CD4-positive, alpha-beta T cell (primary cell): ENCODE measurements around the gene LIPI. TPM values are rescaled to one million over a fixed set of nuclear protein-coding genes. Genes with fewer than 3 reads are reported as not detected.

ENCODE experiments used
- ATAC-seq: fragments of 200-7000 bp; cut with Tn5 transposase; one replicate; pipeline ENCODE4 v1.10.0; 2022; ENCODE audit warnings: mild to moderate bottlenecking; ENCODE audit not compliant: poor library complexity
- CTCF ChIA-PET: fragments of 350-600 bp; sonication (Branson Sonifier 250); formaldehyde crosslinking; loops from one replicate; lab custom pipeline; 2021; ENCODE audit warnings: antibody characterized with exemption, inconsistent platforms; lab: Charles Lee
- POLR2A ChIA-PET: fragments of 350-600 bp; sonication (Branson Sonifier 250); formaldehyde crosslinking; loops from one replicate; lab custom pipeline; 2021; ENCODE audit warnings: antibody characterized with exemption, inconsistent platforms; lab: Charles Lee
- DNase-seq, 14 experiments: peaks; one replicate each; pipeline ENCODE4 v3.0.0-alpha.2; 2013 to 2020; ENCODE audit warnings: mixed read lengths in 2 of 14
- H3K27ac ChIP-seq, 2 donors: one replicate each; pipeline versions ENCODE4 v1.5.1 to v1.7.0; 2013; ENCODE audit warnings: low read length in 2 of 2, low read depth in 1 of 2, mild to moderate bottlenecking in 1 of 2
- H3K27me3 ChIP-seq, 2 experiments: 1 replicate in 1 of 2; 2 replicates in 1 of 2; pipeline versions ENCODE4 v1.6.1 to v1.7.0; 2013; ENCODE audit warnings: low read length in 2 of 2, control low read depth in 1 of 2, mild to moderate bottlenecking in 1 of 2, moderate library complexity in 1 of 2; ENCODE audit not compliant: insufficient read depth in 2 of 2, control insufficient read depth in 1 of 2
- H3K36me3 ChIP-seq: one replicate; pipeline ENCODE4 v1.6.1; 2013; ENCODE audit warnings: low read length, control low read depth; ENCODE audit not compliant: insufficient read depth
- H3K4me1 ChIP-seq: one replicate; pipeline ENCODE4 v1.6.1; 2013; ENCODE audit warnings: low read length, control low read depth; ENCODE audit not compliant: insufficient read depth
- H3K4me3 ChIP-seq: one replicate; pipeline ENCODE4 v1.5.1; 2013; ENCODE audit warnings: mild to moderate bottlenecking, low read length, moderate library complexity
- H3K9me3 ChIP-seq, 2 experiments: 1 replicate in 1 of 2; 2 replicates in 1 of 2; pipeline versions ENCODE4 v1.6.1 to v1.7.0; 2013; ENCODE audit warnings: low read length in 2 of 2, mild to moderate bottlenecking in 2 of 2, control low read depth in 1 of 2, moderate library complexity in 1 of 2; ENCODE audit not compliant: control insufficient read depth in 1 of 2, insufficient read depth in 1 of 2
- H3K27ac Mint-ChIP-seq: one replicate; pipeline ENCODE4 v1.8.0; 2020; ENCODE audit warnings: mixed read lengths
- H3K27me3 Mint-ChIP-seq: one replicate; pipeline ENCODE4 v1.8.0; 2021; ENCODE audit warnings: mixed read lengths
- H3K36me3 Mint-ChIP-seq: one replicate; pipeline ENCODE4 v1.8.0; 2021; ENCODE audit warnings: low read depth, mixed read lengths
- H3K4me1 Mint-ChIP-seq: one replicate; pipeline ENCODE4 v1.8.0; 2021; ENCODE audit warnings: low read depth, mixed read lengths
- H3K4me3 Mint-ChIP-seq: one replicate; pipeline ENCODE4 v1.8.0; 2020; ENCODE audit warnings: mild to moderate bottlenecking, mixed read lengths
- H3K9me3 Mint-ChIP-seq: one replicate; pipeline ENCODE4 v1.8.0; 2020; ENCODE audit warnings: mixed read lengths
- CTCF ChIP-seq: fragments of 200-600 bp; IDR thresholded peaks from one replicate; pipeline ENCODE4 v1.8.0; 2022; ENCODE audit warnings: antibody characterized with exemption, mild to moderate bottlenecking
- intact Hi-C, 2 experiments: fragments of 100-400 bp; cut with DNase I in 1 of 2; cut with micrococcal nuclease in 1 of 2; formaldehyde crosslinking; loops; one replicate each; pipeline versions ENCODE4 v1.15.1 to v1.9.0; 2023 to 2025; cut with DNase I, micrococcal nuclease
- total RNA-seq, 174 experiments: library from RNA in 2 of 174; stranded (reverse) in 2 of 174; gene quantifications; one replicate each; pipeline ENCODE4 v1.2.3 and lab custom pipeline; 2021 to 2026

The LIPI gene
- total RNA-seq, 2 experiments from 2014 or later, result not detected

GRCh38 chr21:14243874-14244273, 33.1 kb upstream of the LIPI start:
- CTCF ChIA-PET, result interaction anchor here (1.2 kb wide), 1 partner anchor 10 kb away, joined by 3 read pairs; no protein-coding TSS in a partner anchor
- H3K27ac Mint-ChIP-seq, result no peak overlapping the region

GRCh38 chr21:14243461-14243860, 32.7 kb upstream of the LIPI start:
- Histone ChIP-seq H3K36me3 (no peaks in the 10 kb centered on the region), H3K4me3 (no peak overlapping the region), H3K27ac (no peak overlapping the region), H3K27me3 (no peaks in the 10 kb centered on the region), H3K4me1 (no peaks in the 10 kb centered on the region), H3K9me3 (no peaks in the 10 kb centered on the region)
- H3K4me3 Mint-ChIP-seq, result no peak overlapping the region
- POLR2A ChIA-PET, result no interaction called here
- CTCF ChIA-PET, result interaction anchor here (1.2 kb wide), 1 partner anchor 10 kb away, joined by 3 read pairs; no protein-coding TSS in a partner anchor
- H3K27me3 Mint-ChIP-seq, result peaks cover 15% of the 10 kb centered on the region
- no peak overlapping the region for H3K27ac Mint-ChIP-seq
- DNase-seq, result no peak
- no peak for TF ChIP-seq CTCF
- H3K9me3 Mint-ChIP-seq, result no peaks in the 10 kb centered on the region
- intact Hi-C loops, result no loop called here
- peaks cover 20% of the 10 kb centered on the region for H3K4me1 Mint-ChIP-seq
- no peaks in the 10 kb centered on the region for H3K36me3 Mint-ChIP-seq
- ATAC-seq, result no peak

More at GRCh38 chr21:14243874-14244273, 33.1 kb upstream of the LIPI start:
- Mint-ChIP-seq H3K4me3 (no peak overlapping the region), H3K9me3 (no peaks in the 10 kb centered on the region), H3K36me3 (no peaks in the 10 kb centered on the region), H3K4me1 (peaks cover 20% of the 10 kb centered on the region), H3K27me3 (peaks cover 15% of the 10 kb centered on the region)
- intact Hi-C loops, result no loop called here
- no peak for TF ChIP-seq CTCF
- Histone ChIP-seq H3K4me3 (no peak overlapping the region), H3K9me3 (no peaks in the 10 kb centered on the region), H3K4me1 (no peaks in the 10 kb centered on the region), H3K27me3 (no peaks in the 10 kb centered on the region), H3K36me3 (no peaks in the 10 kb centered on the region), H3K27ac (no peak overlapping the region)
- no peak for DNase-seq
- no peak for ATAC-seq
- POLR2A ChIA-PET, result no interaction called here

GRCh38 chr21:14241297-14241696, 30.5 kb upstream of the LIPI start:
- H3K36me3 ChIP-seq, result no peaks in the 10 kb centered on the region
- peak overlapping the region in 1 of 2 donors; percentile 8 for H3K27ac ChIP-seq
- ATAC-seq (peak; percentile 85), DNase-seq (peak in 3 of 14 experiments; percentile 26 to 53 (median 37))
- intact Hi-C loops, result no loop called here
- TF ChIP-seq CTCF, result no peak
- no peaks in the 10 kb centered on the region for H3K9me3 ChIP-seq
- Mint-ChIP-seq H3K27me3 (no peaks in the 10 kb centered on the region), H3K36me3 (no peaks in the 10 kb centered on the region), H3K27ac (peak overlapping the region; percentile 58), H3K4me3 (peak overlapping the region; percentile 2), H3K9me3 (no peaks in the 10 kb centered on the region), H3K4me1 (peaks cover 20% of the 10 kb centered on the region)
- H3K4me3 ChIP-seq, result no peak overlapping the region
- ChIA-PET CTCF (interaction anchor here (0.7 to 0.9 kb wide), 2 partner anchors 18 to 27 kb away, joined by 3 read pairs; no protein-coding TSS in a partner anchor), POLR2A (interaction anchor here (1.4 kb wide), 1 partner anchor 26 kb away, joined by 5 read pairs; the partner anchor contains the start of gene RBM11)
- H3K4me1 ChIP-seq, result no peaks in the 10 kb centered on the region
- H3K27me3 ChIP-seq, result no peaks in the 10 kb centered on the region
